Measurements from ENCODE around the gene NOTCH1.

Gene NOTCH1

DNA sequence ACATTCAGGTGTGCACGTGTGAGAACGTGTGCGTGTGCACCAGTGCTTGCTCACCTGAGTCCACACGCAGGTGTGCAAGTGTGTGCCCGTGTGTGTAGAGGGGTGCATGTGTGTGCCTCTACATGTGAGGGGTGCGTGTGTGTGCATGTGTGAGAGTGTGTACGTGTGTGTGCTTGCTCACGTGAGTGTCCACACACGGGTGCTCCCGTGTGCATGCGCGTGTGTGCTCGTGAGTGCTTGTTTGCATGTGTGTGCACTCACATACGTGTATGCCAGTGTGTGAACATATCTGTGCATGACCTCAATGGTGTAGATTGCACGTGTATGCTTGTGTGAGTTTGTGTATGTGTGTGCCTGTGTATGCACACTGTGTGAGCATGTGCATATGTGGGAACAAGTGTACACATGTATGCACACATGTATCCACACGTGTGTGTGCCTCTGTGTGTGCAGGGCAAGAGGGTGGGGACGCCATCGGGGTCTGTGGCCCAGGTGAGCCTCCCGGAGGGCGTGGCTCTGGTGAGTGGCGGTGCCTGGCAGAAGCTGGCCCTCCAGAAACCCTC, 40.6 kb upstream of the NOTCH1 start:
- Histone ChIP-seq H3K36me3 (replicated peaks; ENCODE audit: insufficient read depth, low read length) (no peaks in the 10 kb centered on the region), H3K27ac (ENCODE audit: low read length) (no peak overlapping the region), H4K20me1 (ENCODE audit: insufficient read depth, low read length) (no peaks in the 10 kb centered on the region), H3K4me2 (ENCODE audit: low read depth, low read length) (no peak overlapping the region), H2AFZ (ENCODE audit: low read length) (no peak overlapping the region), H3K79me2 (ENCODE audit: low read length) (no peaks in the 10 kb centered on the region), H3K4me1 (ENCODE audit: low read length) (no peaks in the 10 kb centered on the region), H3K9me3 (replicated peaks; ENCODE audit: insufficient read depth, low read length) (no peaks in the 10 kb centered on the region), H3K9me2 (replicated peaks; ENCODE audit: insufficient read depth, low read length) (no peaks in the 10 kb centered on the region), H3F3A (ENCODE audit: insufficient read depth, low read length) (no peaks in the 10 kb centered on the region), H3K27me3 (replicated peaks; ENCODE audit: insufficient read depth, low read length) (peaks cover 79% of the 10 kb centered on the region), H3K9ac (ENCODE audit: low read length) (no peak overlapping the region), H3K4me3 (ENCODE audit: low read length) (no peak overlapping the region)
- DNase-seq, result no peak
- TF ChIP-seq EZH2 (optimal IDR thresholded peaks at IDR 0.05; ENCODE audit: low read depth, low read length) (no peak), EZH2phosphoT487 (IDR thresholded peaks at IDR 0.05; ENCODE audit: low read length) (no peak)
- TF ChIP-seq, protein P1, sequence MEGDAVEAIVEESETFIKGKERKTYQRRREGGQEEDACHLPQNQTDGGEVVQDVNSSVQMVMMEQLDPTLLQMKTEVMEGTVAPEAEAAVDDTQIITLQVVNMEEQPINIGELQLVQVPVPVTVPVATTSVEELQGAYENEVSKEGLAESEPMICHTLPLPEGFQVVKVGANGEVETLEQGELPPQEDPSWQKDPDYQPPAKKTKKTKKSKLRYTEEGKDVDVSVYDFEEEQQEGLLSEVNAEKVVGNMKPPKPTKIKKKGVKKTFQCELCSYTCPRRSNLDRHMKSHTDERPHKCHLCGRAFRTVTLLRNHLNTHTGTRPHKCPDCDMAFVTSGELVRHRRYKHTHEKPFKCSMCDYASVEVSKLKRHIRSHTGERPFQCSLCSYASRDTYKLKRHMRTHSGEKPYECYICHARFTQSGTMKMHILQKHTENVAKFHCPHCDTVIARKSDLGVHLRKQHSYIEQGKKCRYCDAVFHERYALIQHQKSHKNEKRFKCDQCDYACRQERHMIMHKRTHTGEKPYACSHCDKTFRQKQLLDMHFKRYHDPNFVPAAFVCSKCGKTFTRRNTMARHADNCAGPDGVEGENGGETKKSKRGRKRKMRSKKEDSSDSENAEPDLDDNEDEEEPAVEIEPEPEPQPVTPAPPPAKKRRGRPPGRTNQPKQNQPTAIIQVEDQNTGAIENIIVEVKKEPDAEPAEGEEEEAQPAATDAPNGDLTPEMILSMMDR (IDR thresholded peaks at IDR 0.05; ENCODE audit: low read length), result no peak

DNA sequence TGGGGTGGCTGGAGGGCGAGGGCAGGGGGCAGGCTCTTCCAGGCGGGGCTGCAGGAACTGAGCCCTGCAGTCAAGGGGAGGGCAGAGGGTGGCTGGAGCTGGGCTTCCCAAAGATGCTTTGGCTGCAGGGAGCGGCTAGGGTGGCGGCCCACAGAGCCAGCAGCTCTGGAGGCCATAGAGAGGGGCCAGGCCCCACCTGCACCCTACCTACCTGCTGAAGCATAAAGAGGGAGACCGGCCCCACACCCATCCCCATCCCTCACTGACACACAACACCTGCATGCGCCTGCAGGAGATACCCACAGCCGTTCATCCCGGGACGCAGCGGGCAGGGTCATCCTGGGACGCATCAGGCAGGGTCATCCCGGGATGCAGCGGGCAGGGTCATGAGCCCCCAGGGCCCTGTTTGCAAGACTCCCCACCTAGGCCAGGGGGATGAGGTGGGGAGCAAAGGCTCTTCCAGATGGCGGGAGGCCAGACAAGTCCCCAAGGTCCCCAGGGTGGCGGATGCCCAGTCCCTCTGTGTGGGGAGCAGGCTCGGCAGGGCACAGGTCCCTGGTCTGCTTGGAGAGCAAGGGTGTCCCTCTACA, 39.8 kb upstream of the NOTCH1 start:
- no peak overlapping the region for H3K27ac ChIP-seq (ENCODE audit: low read length)

DNA sequence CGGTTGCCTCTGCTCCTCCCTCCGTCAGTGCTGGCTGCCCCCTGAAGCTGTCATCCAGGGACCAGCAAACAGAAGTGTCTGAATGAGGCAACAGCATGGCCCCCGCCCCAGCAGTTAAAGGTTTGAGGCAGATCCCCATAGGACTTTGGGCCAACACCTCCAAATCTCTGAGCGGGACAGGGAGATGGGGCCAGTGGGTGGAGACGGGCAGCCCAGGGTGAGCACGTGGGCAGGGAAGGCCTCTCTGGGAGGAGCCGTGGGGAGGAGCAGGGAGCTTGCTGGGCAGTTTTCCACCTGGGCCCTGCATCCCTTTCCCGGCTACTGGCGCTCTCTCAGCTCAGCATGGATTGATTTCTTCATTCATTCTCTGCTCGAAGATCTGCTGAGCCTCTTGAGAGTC, 39.1 kb upstream of the NOTCH1 start:
- H3K27ac ChIP-seq (ENCODE audit: low read length), result no peak overlapping the region
- H3K9me3 ChIP-seq (replicated peaks; ENCODE audit: insufficient read depth, low read length), result no peaks in the 10 kb centered on the region
- no peak overlapping the region for H3K4me3 ChIP-seq (ENCODE audit: low read length)
- H3K4me1 ChIP-seq (ENCODE audit: low read length), result no peaks in the 10 kb centered on the region
- no peaks in the 10 kb centered on the region for H3K36me3 ChIP-seq (replicated peaks; ENCODE audit: insufficient read depth, low read length)
- no peak overlapping the region for H3K4me2 ChIP-seq (ENCODE audit: low read depth, low read length)
- H3K27me3 ChIP-seq (replicated peaks; ENCODE audit: insufficient read depth, low read length), result peaks cover 64% of the 10 kb centered on the region
- H3K9me2 ChIP-seq (replicated peaks; ENCODE audit: insufficient read depth, low read length), result no peaks in the 10 kb centered on the region
- TF ChIP-seq EZH2 (optimal IDR thresholded peaks at IDR 0.05; ENCODE audit: low read depth, low read length) (no peak), EZH2phosphoT487 (IDR thresholded peaks at IDR 0.05; ENCODE audit: low read length) (no peak)
- TF ChIP-seq, protein P1 (IDR thresholded peaks at IDR 0.05; ENCODE audit: low read length), result no peak
- H4K20me1 ChIP-seq (ENCODE audit: insufficient read depth, low read length), result no peaks in the 10 kb centered on the region
- no peaks in the 10 kb centered on the region for H3K79me2 ChIP-seq (ENCODE audit: low read length)
- H3K9ac ChIP-seq (ENCODE audit: low read length), result no peak overlapping the region
- no peak for DNase-seq
- H3F3A ChIP-seq (ENCODE audit: insufficient read depth, low read length), result no peaks in the 10 kb centered on the region
- no peak overlapping the region for H2AFZ ChIP-seq (ENCODE audit: low read length)

More for the DNA sequence above, 39.8 kb upstream of the NOTCH1 start:
- Histone ChIP-seq H3K4me2 (ENCODE audit: low read depth, low read length) (no peak overlapping the region), H2AFZ (ENCODE audit: low read length) (no peak overlapping the region), H3K27me3 (replicated peaks; ENCODE audit: insufficient read depth, low read length) (peaks cover 71% of the 10 kb centered on the region), H3K36me3 (replicated peaks; ENCODE audit: insufficient read depth, low read length) (no peaks in the 10 kb centered on the region), H3F3A (ENCODE audit: insufficient read depth, low read length) (no peaks in the 10 kb centered on the region), H3K9me3 (replicated peaks; ENCODE audit: insufficient read depth, low read length) (no peaks in the 10 kb centered on the region), H3K4me1 (ENCODE audit: low read length) (no peaks in the 10 kb centered on the region), H3K9ac (ENCODE audit: low read length) (no peak overlapping the region), H3K79me2 (ENCODE audit: low read length) (no peaks in the 10 kb centered on the region), H3K9me2 (replicated peaks; ENCODE audit: insufficient read depth, low read length) (no peaks in the 10 kb centered on the region), H4K20me1 (ENCODE audit: insufficient read depth, low read length) (no peaks in the 10 kb centered on the region), H3K4me3 (ENCODE audit: low read length) (no peak overlapping the region)
- DNase-seq, result no peak
- TF ChIP-seq, protein P1 (IDR thresholded peaks at IDR 0.05; ENCODE audit: low read length), result no peak
- TF ChIP-seq EZH2phosphoT487 (IDR thresholded peaks at IDR 0.05; ENCODE audit: low read length) (no peak), EZH2 (optimal IDR thresholded peaks at IDR 0.05; ENCODE audit: low read depth, low read length) (no peak)
